ENCODE measurements around the gene S1PR2.
A peak's percentile ranks its signal among the peaks of the same experiment; 100 is the strongest.
"Not testable (repeated sequence)": the region's sequence is repeated elsewhere in the genome, so short reads cannot be mapped to it uniquely, and the experiment has no call there.

S1PR2 gene

DNA sequence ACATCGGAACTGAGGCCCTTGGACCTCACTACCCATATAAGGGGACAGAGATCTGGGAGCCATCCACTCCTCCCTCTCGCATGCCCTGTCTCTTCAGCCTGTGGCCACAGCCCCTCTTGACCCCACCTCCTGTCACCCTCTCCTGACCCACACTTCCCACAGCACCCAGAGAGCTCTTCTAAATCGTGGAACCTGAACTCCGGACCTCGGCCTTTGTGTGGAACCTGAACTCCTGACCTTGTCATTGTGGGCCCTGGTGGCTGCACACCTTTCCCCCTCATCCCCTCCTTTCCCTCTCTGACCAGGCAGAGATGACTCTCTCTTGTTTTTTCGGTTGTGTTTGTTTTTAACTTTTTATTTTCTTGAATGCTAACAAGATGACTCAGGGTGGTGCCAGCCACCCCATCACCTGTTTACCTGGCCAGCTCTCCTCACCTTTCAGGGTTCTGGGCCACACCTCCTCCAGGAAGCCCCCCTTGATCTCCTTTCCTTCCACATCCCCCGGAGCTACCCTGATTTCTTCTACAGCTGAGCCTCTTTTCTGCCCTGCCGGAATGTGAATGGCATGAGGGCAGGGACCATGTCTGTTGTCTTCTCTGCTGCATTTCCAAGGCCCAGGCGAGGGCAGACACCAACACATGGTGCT, 26.0 kb upstream of the S1PR2 start:
- intact Hi-C loops (cut with DNase I) = loop anchor here (10.0 kb wide), 2 partner anchors 142 to 322 kb away; partner anchors contain the start of genes EIF3G, OLFM2 and P2RY11
- DNase-seq = no peak

DNA sequence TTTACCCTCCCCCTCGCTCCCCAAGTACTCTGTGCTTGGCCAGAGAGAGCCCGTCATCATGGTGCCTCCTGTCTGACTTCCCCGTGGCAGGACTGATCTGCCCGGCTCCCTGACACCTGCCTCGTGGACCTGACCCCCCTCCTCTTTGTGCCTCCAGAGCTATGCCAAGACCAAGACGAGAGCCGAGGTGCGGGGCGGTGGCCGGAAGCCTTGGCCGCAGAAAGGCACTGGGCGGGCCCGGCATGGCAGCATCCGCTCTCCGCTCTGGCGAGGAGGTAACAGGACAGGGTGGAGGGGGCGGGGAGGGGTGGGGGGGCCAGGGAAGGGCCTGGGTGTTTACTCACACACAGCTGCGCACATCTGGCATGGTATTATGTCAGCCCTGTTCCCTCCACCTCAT, 25.4 kb upstream of the S1PR2 start:
- intact Hi-C loops (cut with DNase I) = loop anchor here (10.0 kb wide), 2 partner anchors 142 to 322 kb away; partner anchors contain the start of genes EIF3G, OLFM2 and P2RY11
- no peak for DNase-seq

DNA sequence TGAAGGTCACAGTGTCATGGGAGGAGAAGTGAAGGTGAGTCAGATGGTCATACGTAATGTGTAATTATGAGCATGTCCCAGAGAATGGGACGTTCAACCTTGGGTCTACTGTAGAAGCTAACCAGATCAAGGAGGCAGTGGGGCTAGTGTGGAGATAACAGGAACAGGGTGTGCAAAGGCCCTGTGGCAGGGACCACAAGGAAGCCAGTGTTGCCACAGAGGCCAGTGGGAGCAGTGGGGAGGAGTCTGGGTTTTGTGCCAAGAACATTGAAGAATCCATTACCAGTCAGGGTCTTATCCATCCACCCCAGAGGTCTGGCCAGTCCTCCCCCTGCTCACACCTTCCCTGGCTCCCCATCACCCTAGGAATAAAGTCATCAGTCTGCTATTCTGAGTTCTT, 24.2 kb upstream of the S1PR2 start:
- no peak for DNase-seq
- intact Hi-C loops (cut with DNase I) = loop anchor here (10.0 kb wide), 2 partner anchors 141 to 321 kb away; partner anchors contain the start of genes EIF3G, OLFM2 and P2RY11

DNA sequence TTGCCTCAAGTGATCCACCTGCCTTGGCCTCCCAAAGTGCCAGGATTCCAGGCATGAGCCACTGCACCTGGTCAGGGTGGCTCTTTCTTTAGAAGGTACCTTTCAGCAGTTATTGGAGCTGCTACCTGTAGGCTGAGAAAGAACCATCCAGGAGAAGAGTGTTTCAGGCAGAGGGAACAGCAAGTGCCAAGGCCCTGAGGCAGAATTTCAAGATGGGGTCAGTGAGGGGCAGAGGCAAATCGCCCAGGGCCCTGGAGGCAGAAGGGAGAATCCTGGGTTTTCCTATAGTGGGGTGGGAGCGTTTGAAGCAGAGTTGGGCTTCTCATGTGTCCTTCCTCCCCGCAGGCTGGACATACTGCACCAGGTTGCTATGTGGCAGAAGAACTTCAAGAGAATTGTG, 23.1 kb upstream of the S1PR2 start:
- intact Hi-C loops (cut with DNase I) = loop anchor here (5.0 to 10.0 kb wide), 3 partner anchors 62 to 319 kb away; partner anchors contain the start of genes DNMT1, EIF3G, OLFM2 and P2RY11
- DNase-seq = no peak

DNA sequence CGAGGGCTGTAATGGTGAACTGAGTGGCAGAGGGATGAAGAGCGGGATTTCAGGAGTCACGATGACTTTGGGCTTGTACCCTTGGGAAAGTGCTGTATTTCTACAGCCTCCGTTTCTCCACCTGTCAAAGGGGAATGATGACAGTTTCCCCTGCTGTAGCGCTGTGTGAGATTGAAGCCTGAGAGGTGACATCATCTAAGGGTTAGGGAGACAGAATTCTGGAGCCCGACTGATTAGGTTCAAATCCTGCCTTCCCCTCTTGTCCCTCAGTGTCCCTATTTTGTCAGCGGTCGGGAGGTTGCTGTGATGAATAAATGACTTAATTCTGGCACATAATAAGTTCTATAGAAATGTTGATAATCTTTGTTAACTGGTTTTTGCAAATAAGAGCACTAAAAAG, 21.6 kb upstream of the S1PR2 start:
- no peak for DNase-seq
- intact Hi-C loops (cut with DNase I) = loop anchor here (5.0 to 10.0 kb wide), 3 partner anchors 60 to 318 kb away; partner anchors contain the start of genes DNMT1, EIF3G, OLFM2 and P2RY11

DNA sequence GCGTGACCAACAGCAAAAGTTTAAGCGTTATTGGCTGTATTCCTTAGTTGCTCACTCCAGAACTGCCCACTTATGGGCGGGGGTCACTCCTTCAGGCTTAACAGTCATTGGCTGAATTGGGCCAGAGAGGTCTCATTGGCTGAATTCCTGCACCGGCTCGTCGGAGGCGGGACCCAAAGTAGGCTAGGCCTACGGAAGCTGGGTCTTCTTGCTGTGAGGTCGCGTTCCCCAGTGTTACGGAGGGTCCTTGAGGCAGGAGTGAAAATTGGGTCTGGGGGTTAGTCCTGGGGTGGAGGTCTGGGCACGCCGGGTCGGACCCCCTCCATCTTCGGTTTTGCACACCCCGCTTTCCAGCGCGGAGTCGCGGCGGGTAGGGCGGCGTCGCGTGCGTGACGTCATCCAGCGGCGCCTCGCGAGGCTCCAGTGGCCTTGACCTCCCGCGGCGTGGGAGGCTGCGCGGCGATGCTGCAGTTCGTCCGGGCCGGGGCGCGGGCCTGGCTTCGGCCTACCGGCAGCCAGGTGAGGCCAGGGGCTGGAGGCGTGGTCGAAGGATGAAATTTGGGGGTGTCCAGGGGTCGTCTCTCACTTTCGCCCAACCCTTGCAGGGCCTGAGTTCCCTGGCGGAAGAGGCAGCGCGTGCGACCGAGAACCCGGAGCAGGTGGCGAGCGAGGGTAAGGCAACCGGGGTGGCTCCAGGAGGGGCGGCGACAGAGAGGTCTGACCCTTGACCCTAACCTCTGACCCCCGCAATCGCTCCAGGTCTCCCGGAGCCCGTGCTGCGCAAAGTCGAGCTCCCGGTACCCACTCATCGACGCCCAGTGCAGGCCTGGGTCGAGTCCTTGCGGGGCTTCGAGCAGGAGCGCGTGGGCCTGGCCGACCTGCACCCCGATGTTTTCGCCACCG, 20.9 kb upstream of the S1PR2 start, which contains the start of gene MRPL4:
Gene MRPL4, plus strand, starts transcription at position 423 of the 903 bp plus-strand sequence. Its CDS starts 40 bp downstream, at position 463.
- DNase-seq = peak; percentile 89 to 99 (median 97)
- intact Hi-C loops (cut with DNase I) = loop anchor here (5.0 to 10.0 kb wide), 3 partner anchors 60 to 317 kb away; partner anchors contain the start of genes DNMT1, EIF3G, OLFM2 and P2RY11

DNA sequence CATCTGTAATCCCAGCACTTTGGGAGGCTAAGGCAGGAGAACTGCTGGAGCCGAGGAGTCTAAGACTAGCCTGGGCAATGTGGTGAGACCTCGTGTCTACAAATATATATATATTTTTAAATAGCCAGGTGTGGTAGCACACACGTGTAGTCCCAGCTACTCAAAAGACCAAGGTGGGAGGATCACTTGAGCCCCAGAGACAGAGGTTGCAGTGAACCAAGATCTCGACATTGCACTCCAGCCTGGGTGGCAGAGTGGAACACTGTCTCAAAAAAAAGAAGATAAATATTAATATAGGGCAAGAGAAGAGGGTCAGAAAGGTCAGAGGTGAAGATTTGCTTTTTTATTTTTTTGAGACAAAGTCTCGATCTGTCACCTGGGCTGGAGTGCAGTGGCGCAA, 15.4 kb upstream of the S1PR2 start:
- intact Hi-C loops (cut with DNase I) = no loop called here

DNA sequence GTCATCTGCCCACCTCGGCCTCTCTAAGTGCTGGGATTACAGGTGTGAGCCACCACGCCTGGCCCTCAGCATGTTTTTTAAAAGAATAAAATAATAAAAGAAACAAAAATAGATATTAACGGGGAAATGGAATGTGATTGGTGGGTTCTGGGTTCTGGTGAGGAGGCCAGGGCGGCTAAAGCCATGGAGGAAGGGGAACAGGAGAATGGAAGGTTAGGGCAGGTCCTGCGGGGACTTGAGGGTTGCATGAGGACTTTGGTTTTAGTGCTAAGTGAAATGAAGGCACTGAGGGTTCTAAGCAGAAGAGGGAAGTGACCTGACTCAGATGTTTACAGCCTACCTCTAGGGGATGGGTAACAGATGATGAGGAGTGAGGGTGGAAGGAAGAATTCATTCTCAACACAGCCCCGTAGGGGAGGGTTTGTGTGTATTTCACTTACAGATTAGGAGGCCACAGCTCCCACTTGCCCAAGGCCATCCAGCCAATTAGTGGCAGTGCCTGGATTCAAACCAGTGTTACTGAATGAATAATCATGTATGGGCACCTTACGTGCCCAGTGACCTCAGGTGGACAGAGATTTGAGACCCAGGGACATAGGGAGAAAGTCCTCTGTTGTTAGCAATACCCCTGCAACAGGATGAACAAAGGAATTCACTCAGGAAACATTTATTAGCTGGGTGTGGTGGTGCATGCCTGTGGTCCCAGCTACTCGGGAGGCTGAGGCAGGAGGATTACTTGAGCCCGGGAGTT, 14.2 kb upstream of the S1PR2 start:
- no peak for DNase-seq
- intact Hi-C loops (cut with DNase I) = no loop called here

More for the DNA sequence above, 15.4 kb upstream of the S1PR2 start:
- no peak for DNase-seq

DNA sequence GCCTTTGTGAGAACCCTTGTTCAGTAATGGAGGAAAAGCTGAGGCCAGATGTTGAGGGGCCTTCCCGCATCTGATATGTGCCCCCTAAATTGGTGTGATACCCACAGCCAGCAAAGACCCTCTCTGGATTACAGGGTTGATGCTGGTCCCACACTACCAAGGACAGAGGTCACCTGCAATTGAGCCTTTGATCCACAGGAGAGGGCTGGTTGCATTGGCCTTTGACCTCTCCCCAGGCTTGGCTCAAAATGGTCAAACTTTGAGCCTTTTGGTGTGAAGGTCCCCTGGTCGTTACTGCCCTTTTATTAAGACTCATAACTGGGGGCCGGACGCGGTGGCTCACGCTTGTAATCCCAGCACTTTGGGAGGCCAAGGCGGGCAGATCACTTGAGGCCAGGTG, 12.5 kb upstream of the S1PR2 start:
- intact Hi-C loops (cut with DNase I) = no loop called here
- DNase-seq = no peak

DNA sequence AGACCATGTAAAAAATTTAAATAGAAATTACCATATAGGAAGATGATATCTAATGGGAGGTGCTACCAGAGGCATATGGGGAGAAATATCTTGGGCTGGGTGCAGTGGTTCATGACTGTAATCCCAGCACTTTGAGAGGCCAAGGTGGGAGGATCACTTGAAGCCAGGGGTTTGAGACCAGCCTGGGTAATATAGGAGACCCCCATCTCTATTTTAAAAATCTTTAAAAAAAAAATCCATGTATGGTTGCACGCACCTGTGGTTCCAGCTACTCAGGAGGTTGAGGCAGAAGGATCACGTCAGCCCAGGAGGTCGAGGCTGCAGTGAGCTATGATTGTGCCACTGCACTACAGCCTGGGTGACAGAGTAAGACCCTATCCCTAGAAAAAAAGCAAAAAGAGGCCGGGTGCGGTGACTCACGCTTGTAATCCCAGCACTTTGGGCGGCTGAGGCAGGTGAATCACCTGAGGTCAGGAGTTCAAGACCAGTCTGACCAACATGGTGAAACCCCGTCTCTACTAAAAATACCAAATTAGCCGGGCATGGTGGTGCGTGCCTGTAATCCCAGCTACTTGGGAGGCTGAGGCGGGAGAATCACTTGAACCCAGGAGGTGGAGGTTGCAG, 10.8 kb upstream of the S1PR2 start:
- DNase-seq; intact Hi-C loops (cut with DNase I): not testable (repeated sequence)

DNA sequence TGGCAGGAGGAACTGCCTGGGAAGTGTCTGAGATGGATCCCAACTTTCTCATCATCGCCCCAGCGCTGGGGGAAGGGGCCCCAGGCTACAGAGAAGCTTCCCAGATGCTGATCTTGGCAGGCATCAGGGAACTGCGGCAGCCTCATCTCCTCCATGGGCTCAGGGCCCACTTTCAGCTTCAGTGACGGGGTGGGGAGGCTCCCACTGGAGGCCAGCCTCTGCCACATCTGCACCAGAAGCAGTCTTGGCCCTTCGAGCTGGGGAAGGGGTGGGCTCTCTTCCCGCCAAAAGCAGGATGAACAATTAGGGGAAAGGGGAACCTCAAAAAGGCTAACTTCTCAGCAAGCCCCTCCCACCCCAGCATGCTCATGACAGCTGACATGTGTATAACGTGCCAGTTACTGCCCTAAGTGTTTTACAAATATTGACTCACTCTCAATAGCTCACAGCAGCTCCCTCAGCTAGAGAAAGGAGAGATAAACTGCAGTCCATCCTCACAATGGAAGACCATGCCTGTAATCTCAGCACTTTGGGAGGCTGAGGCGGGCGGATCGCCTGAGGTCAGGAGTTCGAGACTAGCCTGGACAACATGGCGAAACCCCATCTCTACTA, 7.1 kb upstream of the S1PR2 start:
- DNase-seq = no peak
- intact Hi-C loops (cut with DNase I) = no loop called here

DNA sequence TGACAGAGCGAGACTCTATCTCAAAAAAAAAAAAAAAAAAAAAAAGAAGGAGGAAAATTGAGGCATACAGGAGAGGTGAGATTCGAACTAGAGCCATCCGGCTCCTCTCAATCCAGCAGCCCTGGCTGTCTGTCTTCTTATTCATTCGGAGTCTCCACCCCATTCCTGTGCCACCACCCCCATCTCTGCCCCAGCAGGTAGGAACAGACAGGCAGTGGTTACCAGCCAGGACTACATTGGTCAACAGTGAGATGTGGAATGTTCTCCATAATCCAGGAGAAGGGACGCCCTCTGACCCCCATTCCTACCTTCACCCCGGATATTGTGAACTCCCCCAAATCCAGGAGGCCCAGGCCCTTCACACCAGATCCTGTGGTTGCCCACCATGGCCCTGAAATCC, 6.6 kb upstream of the S1PR2 start:
- DNase-seq = no peak
- intact Hi-C loops (cut with DNase I) = no loop called here

DNA sequence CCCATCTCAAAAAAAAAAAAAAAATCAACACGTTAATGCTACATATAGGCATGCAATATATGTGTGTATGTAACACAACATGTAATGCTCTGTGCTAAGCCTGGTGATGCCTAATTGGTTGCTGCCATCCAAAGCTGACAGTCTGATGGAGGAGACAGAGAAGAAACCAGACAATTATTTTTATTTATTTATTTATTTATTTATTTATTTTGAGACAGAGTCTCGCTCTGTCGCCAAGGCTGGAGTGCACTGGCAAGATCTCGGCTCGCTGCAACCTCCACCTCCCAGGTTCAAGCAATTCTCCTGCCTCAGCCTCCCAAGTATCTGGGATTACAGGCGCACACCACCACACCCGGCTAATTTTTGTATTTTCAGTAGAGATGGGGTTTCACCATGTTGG, 4.3 kb upstream of the S1PR2 start:
- intact Hi-C loops (cut with DNase I); DNase-seq: not testable (repeated sequence)

DNA sequence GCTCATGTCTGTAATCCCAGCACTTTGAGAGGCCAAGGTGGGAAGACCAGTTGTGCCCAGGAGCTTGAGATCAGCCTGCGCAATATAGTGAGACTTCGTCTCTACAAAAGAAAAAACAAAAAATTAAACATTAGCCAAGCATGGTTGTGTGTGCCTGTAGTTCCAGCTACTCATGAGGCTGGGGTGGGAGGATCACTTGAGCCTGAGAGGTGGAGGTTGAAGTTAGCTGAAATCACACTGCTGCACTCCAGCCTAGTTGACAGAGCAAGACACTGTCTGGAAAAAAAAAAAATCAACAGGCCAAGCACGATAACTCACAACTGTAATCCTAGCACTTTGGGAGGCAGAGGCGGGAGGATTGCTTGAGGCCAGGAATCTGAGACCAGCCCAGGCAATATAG, 3.9 kb upstream of the S1PR2 start:
- DNase-seq = no peak
- intact Hi-C loops (cut with DNase I) = no loop called here

DNA sequence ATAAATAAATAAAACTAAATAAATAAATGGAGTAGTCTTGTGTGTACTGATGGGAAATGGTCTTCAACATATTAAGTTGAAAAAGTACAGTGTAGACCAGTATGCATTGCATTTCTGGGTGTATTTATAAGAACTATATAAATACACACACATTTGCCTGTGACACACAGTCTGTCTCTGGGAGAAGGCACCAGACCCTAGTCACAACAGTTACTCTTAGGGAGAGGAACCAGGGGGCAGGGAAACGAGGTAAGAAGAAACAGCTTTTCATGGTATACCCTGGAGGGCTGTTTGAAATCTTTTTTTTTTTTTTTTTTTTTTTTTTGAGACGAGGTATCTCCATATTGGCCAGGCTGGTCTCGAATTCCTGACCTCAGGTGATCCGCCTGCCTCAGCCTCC, 2.8 kb upstream of the S1PR2 start:
- intact Hi-C loops (cut with DNase I) = no loop called here
- no peak for DNase-seq

DNA sequence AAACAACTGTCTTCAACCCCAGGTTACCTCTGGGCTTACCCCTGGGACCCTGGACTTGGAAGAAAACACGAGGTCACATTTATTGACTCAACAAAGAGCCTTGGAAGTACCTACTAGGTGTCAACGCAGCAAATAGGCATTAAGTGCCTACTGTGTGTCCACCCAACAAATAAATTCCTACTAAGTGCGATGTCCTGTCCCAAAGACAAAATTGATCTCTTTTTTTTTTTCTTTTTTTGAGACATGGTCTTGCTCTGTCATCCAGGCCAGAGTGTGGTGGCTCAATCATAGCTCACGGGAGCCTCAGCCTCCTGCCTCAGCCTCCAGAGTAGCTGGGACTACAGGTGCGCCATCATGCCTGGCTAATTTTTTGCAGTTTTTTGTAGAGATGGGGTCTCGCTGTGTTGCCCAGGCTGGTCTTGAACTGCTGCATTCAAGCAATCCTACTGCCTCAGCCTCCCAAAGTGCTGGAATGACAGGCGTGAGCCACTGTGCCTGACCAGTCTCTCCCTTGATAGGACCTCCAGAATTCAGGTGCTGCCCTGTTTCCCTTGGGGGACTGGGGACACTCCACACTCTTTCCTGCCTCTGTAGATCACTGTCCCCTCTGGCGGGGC, 589 bp upstream of the S1PR2 start:
- DNase-seq = no peak
- intact Hi-C loops (cut with DNase I) = no loop called here

DNA sequence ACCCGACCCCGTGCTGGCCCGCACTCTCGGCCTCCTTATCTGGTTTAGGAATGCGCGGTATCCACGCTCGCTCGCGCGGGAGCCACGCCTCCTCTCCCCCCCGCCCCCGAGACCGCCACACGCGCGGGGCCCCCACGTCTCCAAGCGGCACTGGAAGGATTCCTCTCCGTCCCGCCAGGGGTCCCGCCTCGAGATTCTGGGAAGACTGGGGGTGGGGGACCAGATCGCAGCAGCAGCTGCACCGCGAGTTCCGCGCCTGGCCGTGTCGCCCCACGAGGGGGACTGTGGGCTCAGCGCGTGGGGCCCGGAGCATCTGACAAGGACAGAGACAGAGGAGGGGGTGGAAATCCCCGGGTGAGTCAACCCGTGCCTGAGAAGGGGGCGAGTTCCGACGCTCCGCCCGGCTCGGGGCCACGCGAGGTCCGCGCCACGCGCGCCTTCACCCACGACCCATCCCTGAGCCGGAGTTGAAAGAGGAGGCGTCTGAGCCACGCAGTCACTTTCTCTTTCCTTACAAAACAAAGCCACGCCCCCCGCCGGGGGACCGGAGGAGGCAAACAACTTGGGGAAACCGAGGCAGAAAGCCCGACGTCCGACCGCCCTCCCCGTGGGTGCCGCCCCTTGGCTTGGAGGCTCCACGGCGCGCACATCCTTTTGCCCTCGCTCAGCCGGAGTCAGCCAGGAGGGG, 814 bp downstream of the S1PR2 start:
- DNase-seq = peak in 33 of 42 donors; percentile 5 to 57 (median 28)

More for the DNA sequence above, 814 bp downstream of the S1PR2 start:
- intact Hi-C loops (cut with DNase I) = no loop called here
